Lung (tissue), 12 donors: Measurements from ENCODE around the gene SDK1. TPM values are rescaled to one million over a fixed set of nuclear protein-coding genes. Genes with fewer than 3 reads are reported as not detected.

Source experiments
- ATAC-seq: fragments of 200-7000 bp; cut with Tn5 transposase; one replicate; pipeline ENCODE4 v1.9.1; 2020; ENCODE audit warnings: moderate number of reproducible peaks; ENCODE audit not compliant: insufficient read depth, low FRiP score
- DNase-seq, 3 donors: peaks; one replicate each; pipeline ENCODE4 v3.0.0-alpha.2; 2013 to 2017
- H3K27ac ChIP-seq, 2 donors: one replicate each; pipeline ENCODE4 v1.5.1; 2013; ENCODE audit warnings: mild to moderate bottlenecking in 2 of 2, moderate library complexity in 2 of 2, control low read depth in 1 of 2, inconsistent platforms in 1 of 2, low read depth in 1 of 2, low read length in 1 of 2
- H3K27me3 ChIP-seq, 3 donors: one replicate each; pipeline ENCODE4 v1.5.1; 2013; ENCODE audit warnings: low read length in 2 of 3; ENCODE audit not compliant: control insufficient read depth in 3 of 3, insufficient read depth in 3 of 3
- H3K36me3 ChIP-seq, 4 donors: one replicate each; pipeline ENCODE4 v1.5.1; 2013; ENCODE audit warnings: low read length in 4 of 4, mild to moderate bottlenecking in 1 of 4, moderate library complexity in 1 of 4; ENCODE audit not compliant: control insufficient read depth in 4 of 4, insufficient read depth in 4 of 4
- H3K4me1 ChIP-seq, 5 donors: one replicate each; pipeline ENCODE4 v1.5.1; 2013; ENCODE audit warnings: low read length in 5 of 5, mild to moderate bottlenecking in 2 of 5, moderate library complexity in 1 of 5; ENCODE audit not compliant: control insufficient read depth in 5 of 5, insufficient read depth in 5 of 5
- H3K4me3 ChIP-seq: one replicate; pipeline ENCODE4 v1.5.1; 2013; ENCODE audit warnings: mild to moderate bottlenecking, control low read depth, moderate library complexity
- H3K9ac ChIP-seq, 2 donors: one replicate each; pipeline ENCODE4 v1.5.1; 2013; ENCODE audit warnings: low read length in 2 of 2, control low read depth in 1 of 2; ENCODE audit not compliant: insufficient read depth in 1 of 2
- H3K9me3 ChIP-seq, 4 donors: one replicate each; pipeline ENCODE4 v1.5.1; 2013; ENCODE audit warnings: low read length in 3 of 4, mild to moderate bottlenecking in 1 of 4, moderate library complexity in 1 of 4; ENCODE audit not compliant: control insufficient read depth in 4 of 4, insufficient read depth in 3 of 4
- WGBS, 2 donors: extraction: QIAGEN DNeasy Blood & Tissue Kit; methylation state at CpG; one replicate each; pipeline ENCODE4 v1.1.7; 2013; 5-methylcytosine and 5-hydroxymethylcytosine counted together
- polyA plus RNA-seq, 2 donors: library from polyadenylated mRNA; stranded (reverse); fragments of 200-250 nt; gene quantifications; one replicate each; pipeline ENCODE4 v1.2.1, GENCODE V29; 2013
- total RNA-seq, 2 donors: library from RNA; depleted of rRNA in 1 of 2; stranded (reverse); fragments of >200 nt in 1 of 2; gene quantifications; one replicate each; pipeline ENCODE4 v1.2.1, GENCODE V29; 2014 to 2021
- TF ChIP-seq, protein P1 (sequence below): IDR thresholded peaks from 2 replicates; pipeline ENCODE4 v1.5.1; 2012; ENCODE audit warnings: mild to moderate bottlenecking; ENCODE audit errors: control extremely low read depth, extremely low read depth
- donor health status: control.
- donor health status: control.
- donor health status: Bipolar disorder and iron deficiency.
- donor health status: healthy.
- donor health status: DM: yes; HTN: yes; CAD: no.

The SDK1 gene
- total and polyA plus RNA-seq, 4 donors, result 3.7 to 30.1 (median 12.7) TPM

DNA sequence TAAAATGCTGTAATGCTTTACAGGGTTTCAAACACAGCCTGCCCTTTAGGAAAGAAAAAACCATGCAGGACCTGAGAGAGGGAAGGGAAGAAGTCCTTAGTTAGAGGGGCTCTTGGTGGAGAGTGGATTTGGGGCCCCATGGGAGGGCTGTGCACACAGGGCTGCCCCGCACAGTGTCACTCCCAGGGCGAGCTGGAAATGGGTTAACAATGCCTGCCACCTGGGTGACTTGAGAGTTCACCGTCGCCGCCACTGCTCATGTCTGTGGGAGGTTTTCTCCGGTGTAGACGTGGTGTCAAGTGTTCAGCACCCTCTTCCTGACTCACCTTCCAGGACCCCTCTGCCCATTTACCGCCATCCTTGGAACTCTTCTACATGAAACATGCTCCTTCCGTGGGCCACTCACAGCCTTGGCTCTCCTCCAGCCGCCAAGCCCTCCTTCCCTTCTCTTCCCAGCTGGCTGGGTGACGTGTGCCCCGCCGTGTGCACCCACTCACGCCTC lies 686.4 kb downstream of the SDK1 start:
- Histone ChIP-seq H3K9ac (no peak overlapping the region), H3K9me3 (no peaks in the 10 kb centered on the region), H3K27me3 (no peaks in the 10 kb centered on the region), H3K27ac (no peak overlapping the region), H3K36me3 (peaks cover 0 to 19% (median 0%) of the 10 kb centered on the region in 4 donors), H3K4me1 (peaks cover 0 to 8% (median 5%) of the 10 kb centered on the region in 5 donors), H3K4me3 (no peak overlapping the region)
- no peak for DNase-seq
- ATAC-seq, result no peak
- TF ChIP-seq, protein P1, sequence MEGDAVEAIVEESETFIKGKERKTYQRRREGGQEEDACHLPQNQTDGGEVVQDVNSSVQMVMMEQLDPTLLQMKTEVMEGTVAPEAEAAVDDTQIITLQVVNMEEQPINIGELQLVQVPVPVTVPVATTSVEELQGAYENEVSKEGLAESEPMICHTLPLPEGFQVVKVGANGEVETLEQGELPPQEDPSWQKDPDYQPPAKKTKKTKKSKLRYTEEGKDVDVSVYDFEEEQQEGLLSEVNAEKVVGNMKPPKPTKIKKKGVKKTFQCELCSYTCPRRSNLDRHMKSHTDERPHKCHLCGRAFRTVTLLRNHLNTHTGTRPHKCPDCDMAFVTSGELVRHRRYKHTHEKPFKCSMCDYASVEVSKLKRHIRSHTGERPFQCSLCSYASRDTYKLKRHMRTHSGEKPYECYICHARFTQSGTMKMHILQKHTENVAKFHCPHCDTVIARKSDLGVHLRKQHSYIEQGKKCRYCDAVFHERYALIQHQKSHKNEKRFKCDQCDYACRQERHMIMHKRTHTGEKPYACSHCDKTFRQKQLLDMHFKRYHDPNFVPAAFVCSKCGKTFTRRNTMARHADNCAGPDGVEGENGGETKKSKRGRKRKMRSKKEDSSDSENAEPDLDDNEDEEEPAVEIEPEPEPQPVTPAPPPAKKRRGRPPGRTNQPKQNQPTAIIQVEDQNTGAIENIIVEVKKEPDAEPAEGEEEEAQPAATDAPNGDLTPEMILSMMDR, result no peak
- 84 to 91% methylated on average over 14 of the region's 14 CpGs for WGBS, 2 donors

DNA sequence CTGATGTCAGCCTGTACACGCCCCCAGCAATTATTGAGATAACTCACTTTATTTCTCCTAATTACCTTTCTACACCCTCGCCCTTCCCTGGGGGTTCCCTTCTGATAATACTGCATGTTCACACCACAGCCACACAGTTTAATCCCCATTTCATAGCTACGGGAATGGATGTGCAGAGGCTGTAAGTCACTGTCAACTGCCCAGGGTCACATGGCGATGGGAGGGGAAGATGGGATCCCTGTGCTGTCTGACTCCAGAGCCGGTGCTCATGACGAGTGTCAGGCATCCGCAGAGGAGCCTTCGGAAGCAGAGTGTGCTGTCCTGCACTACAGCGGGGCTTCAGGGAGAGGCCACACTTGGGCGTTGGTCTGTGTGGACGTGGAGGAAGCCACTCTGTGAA lies 688.7 kb downstream of the SDK1 start:
- WGBS, 2 donors, result 91 to 94% methylated on average over 11 of the region's 11 CpGs
- H3K36me3 ChIP-seq, result peaks cover 0 to 19% (median 0%) of the 10 kb centered on the region in 4 donors
- no peak for ATAC-seq
- H3K4me3 ChIP-seq, result no peak overlapping the region
- H3K27me3 ChIP-seq, result no peaks in the 10 kb centered on the region
- H3K9me3 ChIP-seq, result no peaks in the 10 kb centered on the region
- no peak overlapping the region for H3K9ac ChIP-seq
- TF ChIP-seq, protein P1, result no peak
- peaks cover 0 to 8% (median 5%) of the 10 kb centered on the region in 5 donors for H3K4me1 ChIP-seq
- no peak for DNase-seq
- no peak overlapping the region for H3K27ac ChIP-seq

DNA sequence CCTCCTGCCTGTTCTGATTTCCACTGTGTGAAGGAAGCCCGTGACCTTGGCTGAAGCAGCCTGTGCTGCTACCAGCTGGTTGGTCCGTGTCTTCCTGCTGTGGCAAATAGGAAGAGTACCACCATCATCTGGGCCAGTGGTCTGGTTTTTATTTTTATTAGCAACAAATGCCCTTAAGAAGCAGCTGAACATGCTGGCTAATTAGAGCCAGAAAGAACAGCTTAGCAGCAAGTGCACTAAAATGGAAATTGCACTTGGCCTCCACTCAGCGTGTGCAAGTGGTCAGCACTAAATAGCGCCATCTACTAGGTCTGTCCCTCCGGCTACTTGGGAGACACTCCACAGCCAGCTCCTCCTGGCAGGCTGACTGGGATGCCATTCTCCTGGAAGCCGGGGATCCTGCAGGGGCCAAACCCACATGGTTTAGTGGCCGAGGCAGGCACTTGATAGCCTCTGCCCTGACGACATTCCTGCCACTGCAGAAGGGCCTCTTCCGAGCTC lies 690.7 kb downstream of the SDK1 start:
- peaks cover 0 to 19% (median 0%) of the 10 kb centered on the region in 4 donors for H3K36me3 ChIP-seq
- 71 to 84% methylated on average over 9 of the region's 9 CpGs for WGBS, 2 donors
- no peak for ATAC-seq
- H3K9ac ChIP-seq, result no peak overlapping the region
- H3K4me1 ChIP-seq, result peaks cover 0 to 16% (median 6%) of the 10 kb centered on the region in 5 donors
- no peak for DNase-seq
- H3K9me3 ChIP-seq, result no peaks in the 10 kb centered on the region
- no peak overlapping the region for H3K27ac ChIP-seq
- H3K4me3 ChIP-seq, result no peak overlapping the region
- H3K27me3 ChIP-seq, result no peaks in the 10 kb centered on the region
- TF ChIP-seq, protein P1, result no peak

DNA sequence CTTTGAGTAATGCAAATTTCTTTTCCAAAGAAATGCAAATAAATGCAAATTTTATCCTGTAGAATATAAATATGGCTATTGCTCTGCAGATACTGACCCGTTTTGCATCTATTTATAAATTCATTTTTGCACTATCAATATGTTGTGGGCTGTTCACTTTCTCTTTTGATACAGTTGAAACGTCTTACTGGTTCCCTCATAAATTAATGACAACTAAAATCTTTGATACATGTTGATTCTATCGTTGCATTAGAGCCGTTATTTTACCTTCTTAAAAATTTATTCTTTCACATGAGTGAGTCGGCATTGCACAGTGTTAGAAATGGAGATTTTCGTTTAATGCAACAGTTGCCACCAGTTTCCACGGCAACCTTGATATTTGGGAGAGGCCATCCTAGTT lies 691.8 kb downstream of the SDK1 start:
- H3K9ac ChIP-seq, result no peak overlapping the region
- TF ChIP-seq, protein P1, result no peak
- no peaks in the 10 kb centered on the region for H3K9me3 ChIP-seq
- peaks cover 0 to 15% (median 0%) of the 10 kb centered on the region in 5 donors for H3K4me1 ChIP-seq
- 90 to 92% methylated on average over 7 of the region's 7 CpGs for WGBS, 2 donors
- peaks cover 0 to 19% (median 0%) of the 10 kb centered on the region in 4 donors for H3K36me3 ChIP-seq
- no peak for ATAC-seq
- no peak overlapping the region for H3K4me3 ChIP-seq
- H3K27me3 ChIP-seq, result no peaks in the 10 kb centered on the region
- DNase-seq, result no peak
- H3K27ac ChIP-seq, result no peak overlapping the region
